ENCODE results near the gene PTPRE.

GRCh38 chr10:127928021-127928806, 21.3 kb downstream of the PTPRE start:
- TF ChIP-seq PRDM1 (tag by site-specific recombination; IDR thresholded peaks at IDR 0.05) (no peak), ZBTB8A (tag by site-specific recombination; IDR thresholded peaks at IDR 0.05) (no peak), SETDB1 (IDR thresholded peaks at IDR 0.05; ENCODE audit: insufficient read length, low read length) (no peak), ZNF138 (tag by site-specific recombination; IDR thresholded peaks at IDR 0.05; ENCODE audit: borderline replicate concordance) (no peak), ZNF311 (tag by site-specific recombination; IDR thresholded peaks at IDR 0.05; ENCODE audit: borderline replicate concordance) (no peak), ZNF274 (IDR thresholded peaks at IDR 0.05; ENCODE audit: low read length) (no peak), ZNF274 (tag by site-specific recombination; IDR thresholded peaks at IDR 0.05; ENCODE audit: borderline replicate concordance) (no peak), YY2 (tag by site-specific recombination; IDR thresholded peaks at IDR 0.05) (no peak)
- TF ChIP-seq, protein P1, sequence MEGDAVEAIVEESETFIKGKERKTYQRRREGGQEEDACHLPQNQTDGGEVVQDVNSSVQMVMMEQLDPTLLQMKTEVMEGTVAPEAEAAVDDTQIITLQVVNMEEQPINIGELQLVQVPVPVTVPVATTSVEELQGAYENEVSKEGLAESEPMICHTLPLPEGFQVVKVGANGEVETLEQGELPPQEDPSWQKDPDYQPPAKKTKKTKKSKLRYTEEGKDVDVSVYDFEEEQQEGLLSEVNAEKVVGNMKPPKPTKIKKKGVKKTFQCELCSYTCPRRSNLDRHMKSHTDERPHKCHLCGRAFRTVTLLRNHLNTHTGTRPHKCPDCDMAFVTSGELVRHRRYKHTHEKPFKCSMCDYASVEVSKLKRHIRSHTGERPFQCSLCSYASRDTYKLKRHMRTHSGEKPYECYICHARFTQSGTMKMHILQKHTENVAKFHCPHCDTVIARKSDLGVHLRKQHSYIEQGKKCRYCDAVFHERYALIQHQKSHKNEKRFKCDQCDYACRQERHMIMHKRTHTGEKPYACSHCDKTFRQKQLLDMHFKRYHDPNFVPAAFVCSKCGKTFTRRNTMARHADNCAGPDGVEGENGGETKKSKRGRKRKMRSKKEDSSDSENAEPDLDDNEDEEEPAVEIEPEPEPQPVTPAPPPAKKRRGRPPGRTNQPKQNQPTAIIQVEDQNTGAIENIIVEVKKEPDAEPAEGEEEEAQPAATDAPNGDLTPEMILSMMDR (tag by site-specific recombination; IDR thresholded peaks at IDR 0.05), result no peak
- TF ChIP-seq, protein P2, sequence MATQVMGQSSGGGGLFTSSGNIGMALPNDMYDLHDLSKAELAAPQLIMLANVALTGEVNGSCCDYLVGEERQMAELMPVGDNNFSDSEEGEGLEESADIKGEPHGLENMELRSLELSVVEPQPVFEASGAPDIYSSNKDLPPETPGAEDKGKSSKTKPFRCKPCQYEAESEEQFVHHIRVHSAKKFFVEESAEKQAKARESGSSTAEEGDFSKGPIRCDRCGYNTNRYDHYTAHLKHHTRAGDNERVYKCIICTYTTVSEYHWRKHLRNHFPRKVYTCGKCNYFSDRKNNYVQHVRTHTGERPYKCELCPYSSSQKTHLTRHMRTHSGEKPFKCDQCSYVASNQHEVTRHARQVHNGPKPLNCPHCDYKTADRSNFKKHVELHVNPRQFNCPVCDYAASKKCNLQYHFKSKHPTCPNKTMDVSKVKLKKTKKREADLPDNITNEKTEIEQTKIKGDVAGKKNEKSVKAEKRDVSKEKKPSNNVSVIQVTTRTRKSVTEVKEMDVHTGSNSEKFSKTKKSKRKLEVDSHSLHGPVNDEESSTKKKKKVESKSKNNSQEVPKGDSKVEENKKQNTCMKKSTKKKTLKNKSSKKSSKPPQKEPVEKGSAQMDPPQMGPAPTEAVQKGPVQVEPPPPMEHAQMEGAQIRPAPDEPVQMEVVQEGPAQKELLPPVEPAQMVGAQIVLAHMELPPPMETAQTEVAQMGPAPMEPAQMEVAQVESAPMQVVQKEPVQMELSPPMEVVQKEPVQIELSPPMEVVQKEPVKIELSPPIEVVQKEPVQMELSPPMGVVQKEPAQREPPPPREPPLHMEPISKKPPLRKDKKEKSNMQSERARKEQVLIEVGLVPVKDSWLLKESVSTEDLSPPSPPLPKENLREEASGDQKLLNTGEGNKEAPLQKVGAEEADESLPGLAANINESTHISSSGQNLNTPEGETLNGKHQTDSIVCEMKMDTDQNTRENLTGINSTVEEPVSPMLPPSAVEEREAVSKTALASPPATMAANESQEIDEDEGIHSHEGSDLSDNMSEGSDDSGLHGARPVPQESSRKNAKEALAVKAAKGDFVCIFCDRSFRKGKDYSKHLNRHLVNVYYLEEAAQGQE (tag by site-specific recombination; IDR thresholded peaks at IDR 0.05), result no peak
